Measurements from ENCODE around the gene IL12A.

DNA sequence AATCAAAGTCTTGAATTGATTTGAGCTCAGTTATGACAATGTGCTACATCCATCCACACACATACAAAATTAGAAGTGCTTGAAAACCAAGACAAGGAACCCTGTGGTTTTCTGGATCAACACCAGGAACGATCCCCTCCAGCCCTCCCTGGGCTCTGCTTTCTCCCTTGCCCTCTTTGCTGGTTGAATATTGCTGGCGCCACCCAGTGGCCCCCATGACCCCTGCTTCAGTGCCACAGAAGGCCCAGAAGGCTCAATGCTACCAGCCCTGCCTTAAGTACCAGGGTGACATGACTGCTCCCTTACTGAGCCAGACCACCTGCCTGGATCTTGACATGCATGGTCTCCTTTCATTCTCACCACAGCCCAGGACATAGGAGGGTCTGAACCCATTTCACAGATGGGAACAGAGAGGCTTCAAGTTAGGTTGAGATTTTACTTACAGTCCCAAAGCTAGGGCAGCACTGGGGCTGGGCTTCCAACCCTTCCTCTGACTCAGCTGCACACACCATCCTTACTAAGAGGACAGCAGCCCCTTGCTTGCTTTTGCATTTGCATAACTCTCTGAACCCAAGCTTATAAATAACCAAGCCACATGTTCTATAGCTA is 15.0 kb downstream of the IL12A start:
- TF ChIP-seq, protein P1, sequence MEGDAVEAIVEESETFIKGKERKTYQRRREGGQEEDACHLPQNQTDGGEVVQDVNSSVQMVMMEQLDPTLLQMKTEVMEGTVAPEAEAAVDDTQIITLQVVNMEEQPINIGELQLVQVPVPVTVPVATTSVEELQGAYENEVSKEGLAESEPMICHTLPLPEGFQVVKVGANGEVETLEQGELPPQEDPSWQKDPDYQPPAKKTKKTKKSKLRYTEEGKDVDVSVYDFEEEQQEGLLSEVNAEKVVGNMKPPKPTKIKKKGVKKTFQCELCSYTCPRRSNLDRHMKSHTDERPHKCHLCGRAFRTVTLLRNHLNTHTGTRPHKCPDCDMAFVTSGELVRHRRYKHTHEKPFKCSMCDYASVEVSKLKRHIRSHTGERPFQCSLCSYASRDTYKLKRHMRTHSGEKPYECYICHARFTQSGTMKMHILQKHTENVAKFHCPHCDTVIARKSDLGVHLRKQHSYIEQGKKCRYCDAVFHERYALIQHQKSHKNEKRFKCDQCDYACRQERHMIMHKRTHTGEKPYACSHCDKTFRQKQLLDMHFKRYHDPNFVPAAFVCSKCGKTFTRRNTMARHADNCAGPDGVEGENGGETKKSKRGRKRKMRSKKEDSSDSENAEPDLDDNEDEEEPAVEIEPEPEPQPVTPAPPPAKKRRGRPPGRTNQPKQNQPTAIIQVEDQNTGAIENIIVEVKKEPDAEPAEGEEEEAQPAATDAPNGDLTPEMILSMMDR (IDR thresholded peaks at IDR 0.05; ENCODE audit: low read depth, low read length, missing input control): peak; percentile 42
- peak; percentile 66 to 81 for TF ChIP-seq RAD21 (IDR thresholded peaks at IDR 0.05)

Measured in liver (tissue), 3 donors.